NCI-H2029 (cell line): ENCODE measurements around the gene ZNF423.

Experiments
- DNase-seq: peaks from one replicate; lab custom pipeline; 2025; lab: John Stamatoyannopoulos, UW

The ZNF423 gene

DNA sequence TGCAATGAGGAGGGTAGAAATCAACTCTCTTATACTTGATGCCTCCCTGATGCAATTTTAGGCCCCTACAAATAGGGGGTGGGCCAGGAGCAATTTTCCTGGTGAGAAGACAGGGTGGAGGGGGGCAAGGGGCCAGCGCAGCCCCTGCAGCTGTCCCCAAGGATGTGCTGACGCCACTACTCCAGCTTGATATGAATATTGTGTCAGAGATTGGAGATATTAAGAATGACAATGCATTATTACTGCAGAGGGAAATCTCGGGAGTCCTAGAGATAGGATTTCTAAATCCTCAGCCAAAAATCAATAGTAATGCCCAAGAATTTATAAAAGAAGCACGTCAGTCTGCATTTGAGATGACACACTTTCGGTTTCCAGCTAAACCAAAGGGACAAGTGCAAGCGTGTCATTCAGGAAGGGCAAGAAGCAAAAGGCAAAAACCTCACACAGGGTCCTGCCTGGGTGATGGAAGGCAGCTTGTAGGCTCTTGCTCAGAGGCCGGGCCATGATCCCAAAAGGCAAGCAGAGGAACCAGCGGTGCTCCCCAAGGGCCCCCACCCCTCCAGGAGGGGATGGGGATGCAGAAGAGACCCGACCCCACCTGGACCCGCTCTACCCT lies 303.5 kb downstream of the ZNF423 start:
- no peak for DNase-seq

DNA sequence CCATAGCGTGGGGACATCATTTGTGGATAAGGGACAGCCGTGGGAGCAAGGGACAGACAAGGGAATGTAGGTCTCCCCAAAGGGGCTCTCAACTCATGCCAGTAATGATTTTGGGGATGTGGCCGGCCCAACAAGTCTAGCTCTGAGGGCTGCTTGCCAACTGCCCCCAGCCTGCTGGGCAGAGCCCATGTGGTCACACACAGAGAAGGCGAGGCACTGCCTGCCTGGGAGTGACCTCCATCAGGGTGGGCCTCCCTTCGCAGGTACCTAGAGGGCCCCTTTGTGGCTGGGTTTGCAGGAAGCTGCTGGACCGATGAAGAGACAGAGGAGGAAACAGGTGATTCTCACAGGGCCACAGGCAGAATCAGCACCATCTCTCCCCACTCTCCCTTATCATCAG lies 305.2 kb downstream of the ZNF423 start:
- DNase-seq = no peak

GRCh38 chr16:49550140-49550539 lies 305.8 kb downstream of the ZNF423 start:
- DNase-seq = no peak

DNA sequence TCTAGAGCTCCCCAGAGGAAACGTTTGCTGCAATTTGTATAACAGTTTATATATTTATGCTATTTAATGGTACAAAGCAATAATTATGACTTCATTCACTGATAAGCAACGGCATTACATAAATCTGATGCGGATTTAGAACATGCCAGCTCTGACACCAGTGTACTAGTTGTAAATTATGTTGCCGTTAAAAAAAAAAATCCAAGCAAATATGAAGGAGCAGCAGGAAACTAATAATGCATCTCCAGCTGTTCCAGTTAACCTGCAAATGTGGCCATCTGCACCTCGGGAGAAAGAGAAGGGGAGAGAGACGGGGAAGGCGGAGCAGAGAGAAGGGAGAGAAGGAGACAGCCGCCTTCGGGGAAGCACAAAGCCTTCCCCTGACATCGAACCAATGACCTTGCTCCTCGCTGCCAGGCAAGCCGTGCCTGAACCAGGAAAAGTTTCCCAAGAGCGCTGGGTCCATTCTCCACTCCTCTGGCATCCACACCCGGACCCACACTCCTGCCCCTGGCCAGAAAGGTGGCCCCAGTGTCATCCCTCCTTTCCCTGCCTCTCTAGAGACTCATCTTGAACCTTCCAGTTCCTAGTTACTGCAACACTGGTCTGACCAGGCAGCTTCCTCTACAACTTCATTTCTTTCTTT lies 307.5 kb downstream of the ZNF423 start:
- no peak for DNase-seq

DNA sequence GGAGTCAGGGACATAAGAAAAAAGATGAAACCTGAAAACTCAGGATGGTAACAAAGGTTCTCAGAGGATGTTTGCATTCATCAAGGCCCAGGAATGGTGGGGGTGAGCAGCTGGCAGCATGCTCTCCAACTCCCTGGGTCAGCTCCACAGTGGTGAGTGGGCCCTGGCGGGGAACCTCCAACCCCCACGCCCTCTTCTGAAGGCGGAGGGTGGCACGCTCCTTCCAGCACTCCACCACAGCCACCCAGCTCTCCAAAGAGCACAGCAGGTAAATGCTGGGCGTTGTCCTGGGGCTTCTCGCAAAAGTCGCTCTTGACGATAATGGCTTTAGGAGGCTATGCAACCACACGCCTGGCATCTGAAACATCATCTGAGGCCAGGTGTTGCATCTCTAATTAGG lies 308.5 kb downstream of the ZNF423 start:
- DNase-seq = no peak

GRCh38 chr16:49546735-49547134 lies 309.2 kb downstream of the ZNF423 start:
- DNase-seq = no peak

DNA sequence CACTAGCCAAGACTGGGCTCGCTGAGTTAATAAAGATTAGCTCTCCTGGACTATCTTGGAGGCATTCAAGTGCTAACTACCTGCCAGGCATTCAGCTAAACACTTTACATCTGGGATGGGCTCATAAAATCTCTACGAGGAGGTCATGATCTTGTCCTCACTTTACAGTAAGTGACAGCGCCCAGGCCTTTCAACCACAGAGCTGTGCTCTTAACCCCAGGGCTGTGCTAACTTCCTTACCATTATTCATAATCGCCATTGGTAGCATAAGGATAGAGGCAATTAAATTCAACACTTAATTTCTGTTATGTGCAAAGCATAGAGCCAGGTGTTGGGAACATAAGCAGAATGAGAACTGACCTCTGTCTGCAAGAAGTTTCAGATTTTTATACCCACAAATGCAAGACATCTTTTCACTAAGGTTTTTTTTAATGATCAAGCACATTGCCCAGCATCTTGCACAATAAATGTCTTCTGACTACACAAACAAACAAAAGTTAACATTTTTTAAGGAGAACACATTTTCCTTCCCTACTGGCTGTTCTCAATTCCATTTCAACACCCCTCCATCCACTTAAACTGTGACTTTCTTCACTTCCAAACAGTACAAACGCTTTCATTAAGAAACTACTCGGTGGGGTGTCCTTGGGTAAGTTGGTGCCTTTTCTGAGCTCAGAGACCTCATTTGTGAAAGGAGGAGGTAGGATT lies 310.0 kb downstream of the ZNF423 start:
- no peak for DNase-seq

- DNase-seq = no peak
These were observed 310.7 kb downstream of the ZNF423 start for GRCh38 chr16:49545243-49545642.

DNA sequence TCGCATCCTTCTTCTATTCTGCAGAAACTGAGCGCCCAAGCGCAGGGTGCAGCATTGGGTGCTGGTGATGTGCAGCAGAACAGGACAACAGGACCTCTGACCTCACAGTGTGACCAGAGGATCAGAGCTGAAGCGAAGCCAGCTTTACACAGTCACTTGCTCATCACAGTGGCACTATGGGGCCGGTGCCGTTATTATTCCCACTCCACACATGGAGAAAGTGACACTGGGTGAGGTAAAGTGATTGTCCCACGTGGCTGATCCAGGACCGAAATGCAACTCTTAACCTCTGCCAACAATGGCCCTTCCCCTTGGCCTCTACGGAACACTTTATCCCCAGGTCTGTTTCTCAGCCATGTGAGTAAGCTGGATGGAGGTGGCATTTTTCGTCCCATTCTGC lies 311.1 kb downstream of the ZNF423 start:
- no peak for DNase-seq

DNA sequence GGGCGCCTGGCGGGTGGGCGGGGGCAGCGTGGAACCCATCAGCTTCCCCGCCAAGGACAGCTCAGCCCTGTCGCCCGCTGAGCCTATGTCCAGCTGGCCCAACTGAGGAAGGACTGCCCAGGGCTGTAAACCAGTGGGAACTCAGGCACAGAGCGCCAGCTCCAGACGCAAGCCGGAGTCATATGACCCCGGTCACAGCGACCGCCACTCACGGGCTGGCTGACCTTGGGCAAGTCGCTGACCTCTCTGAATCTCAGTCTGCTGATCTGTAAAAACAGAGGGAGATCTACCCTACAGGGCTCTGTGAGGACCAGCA lies 312.3 kb downstream of the ZNF423 start:
- DNase-seq = no peak

DNA sequence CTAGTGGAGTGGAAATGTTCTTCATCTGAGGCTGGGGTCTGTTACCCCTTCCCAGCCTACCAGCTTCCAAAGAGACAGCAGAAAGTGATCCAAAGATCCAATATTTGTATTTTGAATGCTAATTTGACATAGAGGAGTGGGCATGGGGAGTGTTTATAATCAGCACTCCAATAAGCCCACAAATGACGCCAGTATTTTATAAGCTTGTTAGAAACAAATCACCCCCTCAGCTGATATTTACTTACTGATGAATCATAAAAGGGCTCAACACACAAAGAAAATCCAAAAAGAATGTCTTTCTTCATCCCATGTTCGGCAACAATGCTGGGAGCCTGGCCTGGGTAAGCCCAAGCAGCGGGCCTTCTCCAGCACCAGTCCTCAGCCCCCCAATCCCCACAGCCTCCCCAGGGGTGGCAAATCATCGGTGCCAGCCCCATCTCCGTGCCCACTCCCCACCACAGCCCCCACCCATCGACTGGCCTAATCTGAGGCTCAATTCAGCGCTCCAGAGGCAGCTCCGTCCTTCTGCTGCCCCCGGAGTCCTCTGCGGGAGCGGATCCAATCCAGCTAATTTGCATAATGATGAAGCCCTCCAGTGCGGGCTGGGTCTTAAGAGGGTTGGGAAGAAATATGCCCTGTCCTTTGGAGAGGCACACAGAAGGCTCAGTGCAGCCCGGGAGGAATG lies 312.8 kb downstream of the ZNF423 start:
- no peak for DNase-seq

- DNase-seq = no peak
These were observed 313.5 kb downstream of the ZNF423 start for GRCh38 chr16:49542391-49542891.

DNA sequence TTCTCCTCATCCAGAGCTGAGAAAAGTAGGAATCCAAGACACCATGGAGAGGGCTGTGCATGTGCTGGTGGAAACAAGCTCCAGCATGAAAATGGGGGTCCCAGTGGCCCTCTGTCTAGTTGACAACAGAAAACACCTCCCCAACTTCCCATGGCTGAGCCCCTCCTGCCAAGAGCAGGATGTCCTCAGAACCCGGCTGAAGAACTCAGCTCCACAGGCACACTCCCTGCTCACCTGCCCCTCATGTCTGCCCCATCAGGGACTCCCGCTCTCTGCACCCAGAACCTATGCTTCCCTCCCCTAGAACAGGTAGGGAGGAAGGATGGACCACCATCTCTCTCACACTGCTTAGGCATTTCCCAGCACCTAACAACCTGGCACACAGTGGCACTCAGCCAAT lies 315.1 kb downstream of the ZNF423 start:
- no peak for DNase-seq

GRCh38 chr16:49539758-49540157 lies 316.2 kb downstream of the ZNF423 start:
- DNase-seq = no peak

DNA sequence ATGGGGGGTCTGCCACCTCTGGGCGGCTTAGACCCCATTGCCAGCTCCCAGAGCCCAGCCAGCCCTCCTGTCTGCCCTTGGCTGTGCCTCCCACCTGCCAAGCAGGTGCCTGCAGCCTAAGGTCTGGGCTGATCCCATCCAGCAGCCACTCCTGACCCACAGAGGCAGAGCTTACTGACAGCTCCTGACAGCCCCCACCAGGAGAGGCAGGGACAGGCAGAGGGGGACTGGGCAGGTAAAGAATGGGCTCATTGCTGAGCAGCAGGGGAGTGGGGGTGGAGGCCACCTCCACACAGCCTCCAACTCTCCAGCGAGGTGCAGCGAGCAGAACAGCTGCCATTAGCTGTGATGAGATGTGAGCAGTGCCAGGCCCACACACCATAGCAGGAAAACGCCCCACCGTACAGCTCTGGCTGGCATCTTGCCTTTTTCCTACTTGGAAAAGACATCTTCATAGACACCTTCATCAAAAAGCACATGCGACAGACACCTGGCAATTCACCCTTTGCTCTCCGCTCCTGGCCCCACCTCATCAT lies 317.9 kb downstream of the ZNF423 start:
- no peak for DNase-seq

GRCh38 chr16:49534901-49535610 lies 320.9 kb downstream of the ZNF423 start:
- DNase-seq = no peak

GRCh38 chr16:49533422-49533821 lies 322.5 kb downstream of the ZNF423 start:
- no peak for DNase-seq

GRCh38 chr16:49532873-49533272 lies 323.0 kb downstream of the ZNF423 start:
- DNase-seq = no peak

- no peak for DNase-seq
These were observed 323.7 kb downstream of the ZNF423 start for GRCh38 chr16:49531931-49532840.

GRCh38 chr16:49531425-49531824 lies 324.5 kb downstream of the ZNF423 start:
- DNase-seq = no peak

- no peak for DNase-seq
These were observed 325.4 kb downstream of the ZNF423 start for GRCh38 chr16:49530427-49530970.
